KOPT-K1 (cell line): ENCODE data around the gene STK24.

Source experiments
- H3K27ac ChIP-seq: fragments of 200-600 bp; sonication (generic); 2 replicates; pipeline ENCODE4 v1.5.1; 2016; ENCODE audit warnings: antibody characterized with exemption, mild to moderate bottlenecking, low read depth, low read length; ENCODE audit not compliant: poor library complexity, severe bottlenecking
- H3K36me3 ChIP-seq: fragments of 200-600 bp; sonication (generic); 2 replicates; pipeline ENCODE4 v1.5.1; 2017; ENCODE audit warnings: antibody characterized with exemption, mild to moderate bottlenecking, low read length, moderate library complexity; ENCODE audit not compliant: insufficient read depth
- H3K9me3 ChIP-seq: fragments of 200-600 bp; sonication (generic); 2 replicates; pipeline ENCODE4 v1.5.1; 2017; ENCODE audit warnings: antibody characterized with exemption, low read length, mild to moderate bottlenecking; ENCODE audit not compliant: insufficient read depth, poor library complexity, severe bottlenecking

Gene STK24

GRCh38 chr13:98520674-98521449 is 56.0 kb downstream of the STK24 start:
- Histone ChIP-seq H3K27ac (no peak overlapping the region), H3K9me3 (no peaks in the 10 kb centered on the region), H3K36me3 (peaks cover 33% of the 10 kb centered on the region)

GRCh38 chr13:98519976-98520375 is 56.9 kb downstream of the STK24 start:
- Histone ChIP-seq H3K27ac (no peak overlapping the region), H3K36me3 (peaks cover 42% of the 10 kb centered on the region), H3K9me3 (no peaks in the 10 kb centered on the region)

GRCh38 chr13:98517576-98518310 is 59.2 kb downstream of the STK24 start:
- no peaks in the 10 kb centered on the region for H3K9me3 ChIP-seq
- H3K36me3 ChIP-seq = peaks cover 63% of the 10 kb centered on the region
- H3K27ac ChIP-seq = no peak overlapping the region

GRCh38 chr13:98515818-98516465 is 61.0 kb downstream of the STK24 start:
- Histone ChIP-seq H3K36me3 (peaks cover 65% of the 10 kb centered on the region), H3K9me3 (no peaks in the 10 kb centered on the region), H3K27ac (no peak overlapping the region)

GRCh38 chr13:98514288-98514687 is 62.6 kb downstream of the STK24 start:
- H3K36me3 ChIP-seq = peaks cover 65% of the 10 kb centered on the region
- H3K27ac ChIP-seq = no peak overlapping the region
- no peaks in the 10 kb centered on the region for H3K9me3 ChIP-seq

- H3K27ac ChIP-seq = no peak overlapping the region
- H3K9me3 ChIP-seq = no peaks in the 10 kb centered on the region
- H3K36me3 ChIP-seq = peaks cover 60% of the 10 kb centered on the region
These were observed 63.1 kb downstream of the STK24 start for GRCh38 chr13:98513837-98514236.

GRCh38 chr13:98512774-98513665 is 63.9 kb downstream of the STK24 start:
- Histone ChIP-seq H3K27ac (no peak overlapping the region), H3K36me3 (peaks cover 54% of the 10 kb centered on the region), H3K9me3 (no peaks in the 10 kb centered on the region)

GRCh38 chr13:98511435-98511834 is 65.5 kb downstream of the STK24 start:
- H3K9me3 ChIP-seq = no peaks in the 10 kb centered on the region
- no peak overlapping the region for H3K27ac ChIP-seq
- peaks cover 38% of the 10 kb centered on the region; the same call in 1 of the 2 replicates for H3K36me3 ChIP-seq

- H3K27ac ChIP-seq = no peak overlapping the region
- H3K36me3 ChIP-seq = peaks cover 25% of the 10 kb centered on the region; the same call in 1 of the 2 replicates
- no peaks in the 10 kb centered on the region for H3K9me3 ChIP-seq
These were observed 66.8 kb downstream of the STK24 start for GRCh38 chr13:98510156-98510509.

- H3K27ac ChIP-seq = no peak overlapping the region
- no peaks in the 10 kb centered on the region for H3K9me3 ChIP-seq
- peaks cover 23% of the 10 kb centered on the region; the same call in 1 of the 2 replicates for H3K36me3 ChIP-seq
These were observed 67.4 kb downstream of the STK24 start for GRCh38 chr13:98509271-98510155.

- Histone ChIP-seq H3K36me3 (peaks cover 16% of the 10 kb centered on the region; the same call in 1 of the 2 replicates), H3K9me3 (no peaks in the 10 kb centered on the region), H3K27ac (no peak overlapping the region)
These were observed 68.2 kb downstream of the STK24 start for GRCh38 chr13:98508685-98509084.

- no peaks in the 10 kb centered on the region for H3K9me3 ChIP-seq
- H3K27ac ChIP-seq = no peak overlapping the region
- H3K36me3 ChIP-seq = peaks cover 12% of the 10 kb centered on the region; the same call in 1 of the 2 replicates
These were observed 68.6 kb downstream of the STK24 start for GRCh38 chr13:98508280-98508679.

- Histone ChIP-seq H3K27ac (no peak overlapping the region), H3K9me3 (no peaks in the 10 kb centered on the region), H3K36me3 (peaks cover 4% of the 10 kb centered on the region; the same call in 1 of the 2 replicates)
These were observed 69.6 kb downstream of the STK24 start for GRCh38 chr13:98507282-98507797.
